HG03135 (cell line): Measurements from ENCODE around the gene CYP4F3.
"Not testable (repeated sequence)": the region's sequence is repeated elsewhere in the genome, so short reads cannot be mapped to it uniquely, and the experiment has no call there.

Experiments used
- ATAC-seq: cut with Tn5 transposase; IDR thresholded peaks from one replicate; pipeline ENCODE4 v1.9.1; 2021; ENCODE audit warnings: mild to moderate bottlenecking, moderate library complexity; ENCODE audit not compliant: unreplicated experiment

The CYP4F3 gene

GRCh38 chr19:15629003-15629880 lies 11.5 kb upstream of the CYP4F3 start:
- ATAC-seq, result no peak

- ATAC-seq, result no peak
Observed at GRCh38 chr19:15631817-15632216, 8.9 kb upstream of the CYP4F3 start.

- ATAC-seq, result no peak
Observed at GRCh38 chr19:15633082-15633835, 7.4 kb upstream of the CYP4F3 start.

GRCh38 chr19:15634105-15634504 lies 6.6 kb upstream of the CYP4F3 start:
- no peak for ATAC-seq

- no peak for ATAC-seq
Observed at GRCh38 chr19:15635016-15635805, 5.5 kb upstream of the CYP4F3 start.

GRCh38 chr19:15636026-15636425 lies 4.7 kb upstream of the CYP4F3 start:
- no peak for ATAC-seq

- ATAC-seq, result no peak
Observed at GRCh38 chr19:15639596-15639995, 1.1 kb upstream of the CYP4F3 start.

- ATAC-seq, result no peak
Observed at GRCh38 chr19:15640904-15641597, 354 bp downstream of the CYP4F3 start.

- ATAC-seq, result no peak
Observed at GRCh38 chr19:15641901-15642491, 1.3 kb downstream of the CYP4F3 start.

GRCh38 chr19:15642807-15643206 lies 2.1 kb downstream of the CYP4F3 start:
- no peak for ATAC-seq

- ATAC-seq, result no peak
Observed at GRCh38 chr19:15643387-15643786, 2.7 kb downstream of the CYP4F3 start.

- ATAC-seq, result no peak
Observed at GRCh38 chr19:15644066-15644741, 3.5 kb downstream of the CYP4F3 start.

- no peak for ATAC-seq
Observed at GRCh38 chr19:15644816-15645215, 4.1 kb downstream of the CYP4F3 start.

GRCh38 chr19:15649526-15649925 lies 8.8 kb downstream of the CYP4F3 start:
- ATAC-seq, result no peak

- ATAC-seq, result not testable (repeated sequence)
Observed at GRCh38 chr19:15650123-15650522, 9.4 kb downstream of the CYP4F3 start.

GRCh38 chr19:15651791-15652190 lies 11.1 kb downstream of the CYP4F3 start:
- no peak for ATAC-seq

- no peak for ATAC-seq
Observed at GRCh38 chr19:15652559-15653278, 12.0 kb downstream of the CYP4F3 start.

- ATAC-seq, result no peak
Observed at GRCh38 chr19:15656467-15656866, 15.8 kb downstream of the CYP4F3 start.

- ATAC-seq, result no peak
Observed at GRCh38 chr19:15663247-15663646, 22.6 kb downstream of the CYP4F3 start.
